Prostate gland (tissue), 2 donors: ENCODE results near the gene PLEKHH2.

ENCODE experiments used
- CTCF ChIP-seq, 4 experiments: fragments of 200-600 bp in 2 of 4; fragments of 450-650 bp in 2 of 4; sonication (generic) in 2 of 4; IDR thresholded peaks; 1 replicate in 3 of 4; 2 replicates in 1 of 4; pipeline ENCODE4 v1.5.1; 2016 to 2019; ENCODE audit warnings: antibody characterized with exemption in 4 of 4, mild to moderate bottlenecking in 2 of 4, moderate library complexity in 2 of 4
- POLR2A ChIP-seq: fragments of 450-650 bp; IDR thresholded peaks from one replicate; pipeline ENCODE4 v1.6.1; 2016; ENCODE audit warnings: antibody characterized with exemption, mild to moderate bottlenecking

DNA sequence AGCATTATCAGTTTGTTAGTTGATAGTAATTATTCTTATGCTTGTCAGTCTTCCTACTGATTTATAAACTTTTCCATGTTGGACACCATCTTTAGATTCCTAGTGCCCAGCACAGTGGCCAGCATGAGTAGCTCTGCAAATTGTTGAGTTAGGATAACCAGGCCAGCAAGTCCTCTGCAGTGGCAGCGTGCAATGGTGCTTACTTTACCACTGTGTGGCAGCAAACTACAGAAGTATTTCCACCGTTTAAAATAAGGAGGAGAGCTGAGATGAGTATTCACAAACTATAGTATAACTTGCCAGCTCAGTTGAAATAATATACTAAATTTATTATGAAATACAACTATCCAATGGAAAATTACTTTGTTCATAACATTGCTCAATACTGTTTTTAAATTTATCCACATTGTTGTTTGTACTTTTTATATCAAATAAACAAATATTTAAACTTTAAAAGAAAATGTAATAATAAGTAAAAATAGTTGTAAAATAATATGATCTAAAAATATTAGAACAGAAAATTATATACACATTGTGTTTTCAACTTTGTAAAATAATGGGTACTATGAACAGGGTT lies 31.9 kb upstream of the PLEKHH2 start:
- peak in 2 of 4 experiments; percentile 15 to 40 for TF ChIP-seq CTCF (IDR thresholded peaks at IDR 0.05)
- no peak for TF ChIP-seq POLR2A
